Activated T-cell treated with anti-CD3 and anti-CD28 coated beads for 4 hours (primary cell): ENCODE results near the gene CXADR.
"Not testable (repeated sequence)": the region's sequence is repeated elsewhere in the genome, so short reads cannot be mapped to it uniquely, and the experiment has no call there.

ENCODE experiments used
- DNase-seq: peaks from one replicate; pipeline ENCODE4 v3.0.0-alpha.2; 2020

Gene CXADR

DNA sequence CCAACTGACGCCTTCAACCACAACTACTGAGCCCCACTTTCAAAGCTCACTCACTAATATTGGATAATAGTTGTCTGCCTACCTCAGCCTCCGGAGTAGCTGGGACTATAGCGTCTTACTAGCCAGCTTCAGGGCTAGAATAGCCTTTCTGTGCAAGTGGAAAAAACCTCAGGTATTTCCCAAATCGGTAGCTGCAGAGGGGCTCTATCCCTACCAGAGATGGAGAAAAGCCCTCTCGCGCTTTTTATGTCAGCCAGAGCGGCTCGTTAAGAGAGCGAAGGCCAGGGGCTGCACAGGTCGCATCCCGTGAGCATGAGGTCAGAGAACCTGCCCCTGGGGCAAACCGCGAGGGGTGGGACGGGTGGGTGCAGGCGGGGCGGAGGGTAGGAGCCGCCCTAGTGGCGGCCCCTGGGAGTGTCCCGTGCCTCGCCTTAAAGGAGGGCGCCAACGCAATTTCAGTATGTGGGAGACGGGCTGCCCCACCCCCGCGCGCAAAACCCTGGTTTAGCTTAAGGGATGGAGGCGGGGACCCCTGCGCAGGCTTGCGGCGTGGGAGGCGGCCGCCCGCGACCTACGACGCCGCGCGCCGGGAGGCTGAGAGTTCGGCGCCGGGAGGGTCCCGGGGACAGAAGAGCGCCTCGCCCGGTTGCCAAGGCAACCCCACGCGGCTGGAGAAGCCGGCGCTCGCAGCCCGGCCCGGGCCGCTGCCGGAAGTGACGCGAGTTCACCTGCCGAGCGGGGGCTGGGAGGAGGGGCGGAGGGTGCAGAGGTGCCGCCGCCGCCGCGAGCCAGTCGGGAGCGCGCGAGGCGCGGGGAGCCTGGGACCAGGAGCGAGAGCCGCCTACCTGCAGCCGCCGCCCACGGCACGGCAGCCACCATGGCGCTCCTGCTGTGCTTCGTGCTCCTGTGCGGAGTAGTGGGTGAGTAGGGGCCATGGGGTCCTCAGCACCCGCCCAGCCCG, at the start of gene CXADR:
Gene CXADR, plus strand, starts transcription at position 791 of the 961 bp plus-strand sequence. Its CDS starts 87 bp downstream, at position 878.
- peak; percentile 70 for DNase-seq

GRCh38 chr21:17466166-17466565, 46.7 kb upstream of the CXADR start:
- no peak for DNase-seq

DNA sequence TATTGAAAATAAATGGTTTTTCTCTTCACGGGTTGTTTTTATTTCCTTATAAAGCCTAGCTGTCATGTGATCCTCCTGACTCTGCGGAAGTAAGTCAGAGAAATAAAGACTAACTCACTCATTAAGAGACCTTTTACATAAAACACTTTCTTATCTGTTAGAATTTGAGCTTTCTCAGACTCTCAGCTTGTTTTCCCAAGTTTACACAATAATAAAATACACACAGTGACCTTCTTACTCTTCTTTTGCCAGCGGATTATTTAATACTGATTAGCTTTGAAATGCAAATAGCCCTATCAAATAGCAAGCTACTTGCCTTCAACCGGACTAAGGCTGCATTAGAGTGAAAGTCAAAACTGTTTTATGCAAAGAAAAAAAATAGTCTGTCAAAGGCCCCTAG, 45.5 kb upstream of the CXADR start:
- no peak for DNase-seq

GRCh38 chr21:17467829-17468228, 45.0 kb upstream of the CXADR start:
- no peak for DNase-seq

DNA sequence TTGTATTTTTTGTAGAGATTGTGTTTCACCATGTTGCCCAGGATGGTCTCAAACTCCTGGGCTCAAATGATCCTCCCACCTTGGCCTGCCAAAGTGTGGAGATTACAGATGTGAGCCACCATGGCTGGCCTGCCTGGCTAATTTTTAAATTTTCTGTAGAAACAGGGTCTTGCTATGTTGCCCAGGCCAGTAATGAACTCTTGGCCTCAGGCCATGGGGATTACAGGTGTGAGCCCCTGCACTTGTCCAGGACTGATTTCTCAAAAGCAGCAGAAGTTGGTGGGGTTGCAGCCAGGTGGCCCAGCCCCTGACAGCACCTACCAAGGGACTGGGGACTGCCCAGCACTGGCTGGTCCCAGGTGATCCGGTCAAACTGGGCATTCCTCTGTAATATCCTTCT, 44.1 kb upstream of the CXADR start:
- DNase-seq = no peak

DNA sequence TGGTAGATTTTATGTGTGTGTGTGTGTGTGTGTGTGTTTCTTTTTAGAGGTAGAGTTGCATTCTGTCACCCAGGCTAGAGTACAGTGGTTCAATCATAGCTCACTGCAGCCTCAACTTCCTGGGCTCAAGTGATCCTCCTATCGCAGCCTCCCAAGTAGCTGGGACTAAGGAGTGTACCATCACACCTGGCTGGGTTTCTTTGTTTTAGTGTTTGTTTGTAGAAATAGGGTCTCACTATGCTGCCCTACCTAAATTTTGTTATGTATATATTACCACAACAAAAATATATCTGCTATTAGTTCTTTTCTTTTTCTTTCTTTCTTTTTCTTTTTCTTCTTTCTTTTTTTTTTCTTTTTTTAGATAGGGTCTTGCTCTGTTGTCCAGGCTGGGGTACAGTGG, 43.1 kb upstream of the CXADR start:
- no peak for DNase-seq

GRCh38 chr21:17472182-17472581, 40.7 kb upstream of the CXADR start:
- no peak for DNase-seq

DNA sequence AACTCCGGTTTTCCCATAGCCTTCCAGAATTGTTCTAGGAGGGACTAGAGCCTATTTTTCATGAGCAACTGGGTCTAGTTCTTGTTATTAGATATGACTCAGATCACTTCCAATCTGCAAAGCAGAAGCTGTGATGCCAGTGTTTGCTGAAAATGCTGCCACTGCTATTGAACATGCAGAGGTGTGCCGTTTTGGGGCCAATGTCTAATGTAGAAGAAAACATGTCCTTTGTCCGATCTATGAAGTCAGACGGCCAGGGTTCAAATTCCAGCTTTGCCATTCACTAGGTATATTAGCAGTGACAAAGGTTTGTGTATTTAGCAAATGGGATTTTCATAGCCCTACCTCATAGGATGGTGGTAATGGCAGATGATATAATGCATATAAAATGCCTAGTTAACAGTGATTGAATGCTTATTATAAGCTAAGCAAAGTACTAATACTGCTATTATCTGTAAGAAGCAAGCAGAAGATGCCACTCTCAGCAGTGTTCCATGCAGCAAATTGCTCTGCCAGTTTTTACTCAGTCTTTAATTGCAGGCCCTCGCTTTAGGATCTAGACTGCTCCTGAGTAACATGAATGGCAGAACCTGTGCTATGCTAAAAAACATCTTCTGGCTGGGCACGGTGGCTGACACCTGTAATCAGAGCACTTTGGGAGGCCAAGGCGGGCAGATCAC, 40.1 kb upstream of the CXADR start:
- DNase-seq = no peak

GRCh38 chr21:17476006-17476405, 36.8 kb upstream of the CXADR start:
- DNase-seq = no peak

GRCh38 chr21:17478156-17478555, 34.7 kb upstream of the CXADR start:
- not testable (repeated sequence) for DNase-seq

GRCh38 chr21:17479606-17480005, 33.2 kb upstream of the CXADR start:
- DNase-seq = no peak

GRCh38 chr21:17482928-17483327, 29.9 kb upstream of the CXADR start:
- no peak for DNase-seq

- DNase-seq = no peak
Measured at GRCh38 chr21:17488620-17489019, 24.2 kb upstream of the CXADR start.

DNA sequence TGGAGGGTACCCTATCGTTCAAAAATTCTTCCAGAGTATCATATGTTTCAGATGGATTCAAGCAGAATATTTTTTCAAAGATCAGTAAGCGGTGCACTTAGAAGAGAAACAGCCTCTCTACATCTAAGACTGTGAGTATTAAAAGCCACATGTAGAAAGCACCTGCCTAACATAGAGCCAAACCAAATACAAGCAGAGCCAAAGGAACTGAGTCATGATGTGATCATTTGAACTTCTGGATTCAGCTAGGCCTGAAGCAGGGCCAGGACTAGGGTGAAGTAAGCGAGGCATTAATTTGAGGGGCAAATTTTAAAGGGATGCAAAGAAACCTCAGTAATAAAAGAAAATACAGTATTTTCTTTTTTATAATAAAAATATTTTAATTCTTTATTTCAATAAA, 23.3 kb upstream of the CXADR start:
- not testable (repeated sequence) for DNase-seq

GRCh38 chr21:17491716-17492414, 21.0 kb upstream of the CXADR start:
- DNase-seq = no peak

DNA sequence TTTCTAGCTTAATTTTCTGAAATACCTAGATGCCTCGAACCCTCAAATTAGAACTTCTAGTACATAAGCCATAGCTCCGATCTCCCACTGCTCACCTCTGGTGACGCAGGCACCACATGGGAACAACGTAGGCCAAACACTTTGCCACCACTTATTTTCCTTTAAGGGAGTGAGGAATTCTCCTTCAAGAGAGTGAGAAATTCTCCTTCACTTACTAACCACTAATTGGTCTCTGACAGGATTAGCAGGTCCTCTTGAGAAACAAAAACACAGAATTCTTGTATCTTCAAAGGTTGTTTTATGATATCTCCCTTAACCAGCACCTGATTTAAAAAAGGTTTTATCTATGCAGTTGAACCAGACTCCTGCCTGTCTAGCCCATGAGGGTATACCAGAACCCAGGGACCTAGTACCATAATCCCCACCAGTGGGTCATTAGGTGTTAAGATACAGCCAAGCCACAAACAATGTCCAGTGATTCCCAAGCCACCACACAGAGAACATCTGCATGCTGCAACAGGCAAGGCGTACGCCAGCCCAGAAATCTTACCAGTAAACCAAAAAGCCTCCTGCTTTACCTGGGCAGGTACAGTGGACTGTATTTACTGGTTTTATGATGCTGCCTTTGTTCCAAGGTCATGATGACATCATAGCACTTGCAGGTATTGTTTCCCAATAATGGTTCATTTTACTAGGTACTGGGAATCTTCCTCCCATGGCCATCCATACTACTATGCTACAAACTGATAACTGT, 20.3 kb upstream of the CXADR start:
- no peak for DNase-seq

- no peak for DNase-seq
Measured at GRCh38 chr21:17494051-17494450, 18.8 kb upstream of the CXADR start.

DNA sequence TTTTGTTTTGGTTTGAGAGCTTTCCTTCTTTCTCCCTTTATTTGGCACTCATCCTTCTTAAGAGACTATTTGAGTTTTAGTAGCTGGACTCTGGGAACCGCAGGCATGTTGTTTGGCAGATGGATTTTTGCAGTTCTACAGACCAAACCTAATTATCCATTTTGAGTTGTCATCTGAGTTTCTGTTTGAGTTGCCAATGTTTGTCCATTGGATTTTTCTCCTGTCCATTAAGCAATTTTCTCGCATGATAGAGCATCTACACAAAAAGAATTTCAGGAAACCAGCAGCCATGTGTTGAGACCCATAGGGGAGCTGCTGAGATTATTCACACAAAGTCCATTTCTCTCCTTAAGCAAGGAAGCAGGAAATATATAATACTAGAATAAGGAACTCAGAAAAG, 17.2 kb upstream of the CXADR start:
- no peak for DNase-seq

- no peak for DNase-seq
Measured at GRCh38 chr21:17497316-17497715, 15.5 kb upstream of the CXADR start.

GRCh38 chr21:17498586-17498985, 14.3 kb upstream of the CXADR start:
- DNase-seq = no peak

GRCh38 chr21:17501107-17502006, 11.5 kb upstream of the CXADR start:
- no peak for DNase-seq

DNA sequence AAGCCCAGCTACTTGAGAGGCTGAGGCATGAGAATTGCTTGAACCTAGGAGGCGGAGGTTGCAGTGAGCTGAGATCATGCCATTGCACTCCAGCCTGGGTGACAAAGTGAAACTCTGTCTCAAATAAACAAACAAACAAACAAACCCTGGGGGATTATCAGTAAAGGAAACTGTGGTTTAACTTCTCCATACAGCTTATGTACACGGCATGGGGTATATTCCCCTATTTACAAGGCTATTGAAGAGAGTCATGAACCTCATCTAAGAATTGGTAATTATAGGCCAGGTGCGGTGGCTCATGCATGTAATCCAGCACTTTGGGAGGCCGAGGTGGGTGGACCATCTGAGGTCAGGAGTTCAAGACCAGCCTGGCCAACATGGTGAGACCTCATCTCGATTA, 9.9 kb upstream of the CXADR start:
- DNase-seq = not testable (repeated sequence)
